IPS-18c (cell line): ENCODE measurements around the gene CDON.

Experiments used
- H3K4me3 ChIP-seq: 2 replicates; pipeline ENCODE4 v1.7.0; 2013; ENCODE audit warnings: low read depth, mild to moderate bottlenecking, low read length, moderate library complexity; ENCODE audit not compliant: insufficient read depth
- H3K9me3 ChIP-seq: one replicate; pipeline ENCODE4 v1.6.1; 2013; ENCODE audit warnings: mild to moderate bottlenecking, low read length, moderate library complexity; ENCODE audit not compliant: control insufficient read depth, insufficient read depth

CDON gene

DNA sequence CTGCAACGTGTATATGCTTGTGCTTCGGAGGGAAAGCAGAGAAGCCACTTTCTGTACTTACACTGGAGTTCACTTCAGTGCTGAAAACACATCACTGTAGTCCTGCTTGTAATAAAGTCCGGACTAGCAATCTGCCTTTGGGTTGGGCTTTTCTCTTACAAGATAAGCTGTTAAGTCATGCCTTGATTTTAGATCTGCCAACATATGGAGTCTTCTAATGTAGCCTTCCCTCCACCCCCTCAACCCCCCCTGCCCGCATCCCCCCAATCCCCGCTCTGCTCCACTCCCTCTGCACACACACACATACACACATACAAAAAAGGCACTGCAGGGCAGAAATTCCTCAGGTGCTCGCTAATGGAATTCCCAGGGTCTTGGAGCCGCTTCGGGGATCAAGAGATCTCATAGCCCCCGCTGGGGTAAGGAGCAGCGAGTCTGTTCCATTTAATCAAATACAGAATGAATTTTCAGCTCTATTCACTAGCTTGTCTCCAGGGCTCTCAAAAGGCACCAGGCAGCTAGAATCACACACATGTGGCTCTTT, 3.4 kb downstream of the CDON start:
- Histone ChIP-seq H3K9me3 (no peaks in the 10 kb centered on the region), H3K4me3 (no peak overlapping the region)

DNA sequence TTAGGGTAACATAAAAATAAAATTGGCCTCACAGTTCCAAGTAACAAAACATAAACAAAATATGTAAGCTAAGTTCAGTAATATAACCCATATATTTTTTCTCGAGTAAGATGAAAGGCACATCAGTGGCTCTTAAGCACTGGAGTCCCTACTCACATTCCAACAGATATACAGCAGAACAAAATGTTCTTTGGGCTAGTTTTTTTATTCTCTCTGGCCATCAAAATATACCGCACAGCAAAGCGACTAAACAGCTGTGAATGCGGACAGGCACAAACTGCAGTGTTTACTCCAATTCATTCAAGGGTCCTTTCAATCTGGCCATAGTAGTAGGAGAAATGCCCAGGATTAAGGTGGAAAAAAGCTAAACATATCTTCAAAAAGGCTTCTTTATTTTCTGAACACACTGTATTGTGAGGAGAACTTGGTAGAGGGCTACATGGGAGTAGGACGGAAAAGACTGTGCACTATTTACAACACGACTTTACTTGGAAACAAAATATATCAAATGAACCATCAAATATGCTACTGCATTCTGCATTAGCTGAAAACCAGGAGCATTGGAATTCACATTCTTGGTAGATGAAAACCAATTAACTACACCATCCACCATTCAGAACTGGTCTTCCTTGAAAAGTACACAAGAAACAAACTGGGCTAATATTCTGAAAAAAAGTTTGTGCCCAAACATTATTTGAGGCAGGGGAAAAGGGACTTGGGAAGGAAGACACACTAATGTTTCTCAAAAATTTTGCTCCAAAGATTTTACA, 4.4 kb downstream of the CDON start:
- no peak overlapping the region for H3K4me3 ChIP-seq
- no peaks in the 10 kb centered on the region for H3K9me3 ChIP-seq

DNA sequence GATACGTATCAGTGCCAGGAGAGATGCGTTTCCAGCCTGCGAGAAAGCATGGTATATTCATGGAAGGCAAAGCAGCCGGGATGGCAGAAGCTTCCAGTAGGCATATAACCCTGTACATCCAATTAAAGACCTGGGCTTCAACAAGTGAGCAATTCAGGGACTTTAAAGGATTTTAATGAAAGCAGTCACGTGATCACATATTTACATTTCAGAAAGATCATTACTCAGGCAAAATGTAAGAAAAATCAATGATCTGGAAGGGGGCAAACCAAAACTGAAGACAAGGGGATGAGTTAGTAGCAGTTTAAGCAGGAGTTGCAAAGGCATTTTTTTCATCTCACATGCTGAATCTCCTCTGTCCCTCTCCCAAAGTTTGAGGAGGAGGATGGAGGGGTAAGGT, 7.8 kb downstream of the CDON start:
- Histone ChIP-seq H3K9me3 (no peaks in the 10 kb centered on the region), H3K4me3 (no peak overlapping the region)

DNA sequence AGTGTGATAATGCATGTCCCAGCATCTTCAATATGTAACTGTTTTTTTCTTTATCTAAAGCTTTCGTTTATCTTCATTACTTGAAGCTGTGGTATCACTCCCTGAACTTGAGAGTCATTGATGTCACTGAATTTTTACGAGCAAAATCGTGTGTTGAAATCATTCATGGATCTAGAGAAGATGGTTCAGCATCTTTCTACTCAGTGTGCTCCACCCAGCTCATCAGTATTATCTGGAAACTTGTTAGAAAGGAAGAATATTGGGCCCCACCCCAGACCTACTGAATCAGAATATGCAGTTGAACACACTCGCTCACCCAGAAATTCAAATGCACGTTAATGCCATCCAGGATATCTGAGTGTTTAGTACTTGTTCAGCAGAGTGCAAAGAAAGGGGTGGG, 8.3 kb downstream of the CDON start:
- H3K9me3 ChIP-seq, result no peaks in the 10 kb centered on the region
- no peak overlapping the region for H3K4me3 ChIP-seq

DNA sequence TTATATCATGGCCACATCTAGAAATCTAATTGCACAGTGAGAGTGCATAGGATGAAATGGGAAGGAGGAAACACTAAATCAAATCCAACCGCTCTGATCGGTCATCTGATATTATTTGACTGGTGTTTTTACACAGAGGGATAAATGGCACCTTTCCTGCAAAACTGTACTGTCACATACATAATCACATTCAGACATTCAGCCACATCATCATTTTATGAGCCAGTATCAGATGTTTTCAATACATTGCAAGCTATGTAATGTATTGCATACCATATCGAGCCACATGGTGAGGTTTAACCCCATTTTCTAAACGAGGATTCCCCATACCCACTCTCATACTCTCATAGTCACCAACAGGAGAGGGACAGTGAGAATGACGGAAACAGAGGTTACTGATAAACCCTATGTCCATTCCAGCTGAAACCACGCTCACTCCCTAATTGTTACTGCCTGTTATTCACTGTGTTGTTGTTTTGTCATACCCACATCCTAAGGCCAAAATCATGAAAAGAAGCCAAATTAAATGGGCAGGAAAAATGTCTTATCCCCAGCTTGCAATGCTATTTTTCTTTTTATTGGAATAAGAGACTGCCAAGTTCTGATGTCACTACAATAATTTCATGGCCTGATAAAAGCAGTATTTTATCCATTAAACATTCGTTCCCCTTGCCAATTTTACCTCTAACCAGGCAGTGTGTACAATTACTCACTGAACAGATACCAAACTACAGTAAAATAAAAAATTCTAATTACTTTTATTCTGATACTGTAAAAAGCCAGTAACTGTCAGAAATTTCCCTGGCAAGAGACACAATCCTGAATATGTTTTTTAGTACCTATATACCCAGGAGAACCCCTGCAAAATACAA, 9.0 kb downstream of the CDON start:
- Histone ChIP-seq H3K4me3 (no peak overlapping the region), H3K9me3 (no peaks in the 10 kb centered on the region)

DNA sequence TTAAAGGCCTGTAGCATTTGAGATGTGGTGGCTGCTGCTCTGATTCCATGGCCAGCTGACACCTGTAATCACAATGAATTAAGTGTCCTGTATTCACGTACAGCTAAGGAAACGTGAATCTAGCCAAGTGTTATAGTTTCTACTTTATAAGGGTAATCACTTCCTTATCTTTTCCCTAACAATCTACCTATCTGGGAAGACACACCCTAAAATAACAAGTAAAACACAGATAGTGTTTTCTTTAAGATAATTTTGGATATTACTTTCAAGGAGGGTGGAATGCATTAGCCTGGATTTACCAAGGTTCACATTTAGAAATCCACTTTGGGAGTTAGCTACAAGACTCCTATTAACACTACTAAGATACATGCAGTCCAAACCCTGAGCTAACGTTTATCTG, 11.5 kb downstream of the CDON start:
- Histone ChIP-seq H3K9me3 (no peaks in the 10 kb centered on the region), H3K4me3 (no peak overlapping the region)

DNA sequence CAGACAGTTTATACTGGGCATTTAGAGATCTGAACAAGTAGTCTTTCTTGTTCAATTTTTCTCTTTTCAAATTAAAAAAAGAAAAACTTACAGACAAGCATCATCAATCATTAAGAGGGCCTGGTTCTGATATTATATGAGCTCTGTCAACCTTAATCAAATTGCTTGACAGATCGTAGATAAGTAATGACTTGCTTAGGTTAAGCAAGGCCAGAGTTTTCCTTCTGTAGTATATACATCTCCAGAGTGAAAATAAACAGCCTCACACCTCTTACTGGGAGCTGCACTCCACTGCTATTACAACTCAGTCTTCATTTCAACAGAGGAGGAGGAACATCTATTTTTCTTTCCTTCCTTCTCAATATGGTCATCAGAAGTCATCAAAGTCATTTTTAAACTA, 13.5 kb downstream of the CDON start:
- Histone ChIP-seq H3K9me3 (no peaks in the 10 kb centered on the region), H3K4me3 (no peak overlapping the region)

DNA sequence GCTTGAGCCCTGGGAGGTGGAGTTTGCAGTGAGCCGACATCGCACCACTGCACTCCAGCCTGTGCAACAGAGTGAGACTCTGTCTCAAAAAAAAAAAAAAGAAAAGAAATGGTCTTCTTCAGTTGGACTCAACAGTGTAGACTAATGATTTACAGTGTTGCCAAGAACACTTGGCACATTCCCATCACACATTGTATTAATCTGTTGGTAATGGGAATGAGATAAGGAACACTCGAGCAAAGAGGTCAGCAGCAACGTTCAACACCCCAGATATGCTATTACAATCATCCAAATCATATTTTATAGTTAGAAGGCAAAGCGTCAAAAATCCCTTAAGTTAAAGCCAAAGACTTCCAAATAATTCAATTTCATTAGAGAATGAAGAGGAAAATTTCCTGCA, 14.5 kb downstream of the CDON start:
- no peak overlapping the region for H3K4me3 ChIP-seq
- no peaks in the 10 kb centered on the region for H3K9me3 ChIP-seq

DNA sequence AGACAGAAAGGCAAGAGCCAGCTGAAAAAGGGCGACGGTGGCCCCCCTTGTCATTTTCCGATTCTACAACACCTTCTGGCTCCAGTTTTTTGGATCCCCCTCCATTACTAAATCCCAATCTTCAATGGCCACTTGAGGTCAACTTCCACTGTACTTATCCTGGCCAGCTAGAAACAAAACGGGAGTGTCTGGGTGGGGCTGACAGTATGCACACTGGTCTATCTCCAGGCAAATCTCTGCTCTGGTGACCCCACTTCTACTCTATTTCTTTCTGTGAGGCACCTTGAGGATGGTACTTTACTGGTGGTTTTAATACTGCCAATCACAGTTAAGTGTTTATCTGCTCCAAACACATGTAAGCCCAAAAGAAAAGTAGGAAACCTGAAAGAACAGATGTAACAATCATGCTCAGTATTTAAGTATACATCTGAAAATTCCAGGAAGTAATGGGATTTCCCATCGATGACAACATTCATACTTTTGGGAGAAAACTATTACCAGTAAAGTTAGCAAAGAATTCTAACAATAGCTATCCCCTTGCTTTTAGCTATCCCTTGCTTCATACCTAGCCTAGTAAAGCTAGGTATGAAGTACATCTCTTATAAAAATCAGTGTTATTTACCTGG, 16.0 kb downstream of the CDON start:
- H3K9me3 ChIP-seq, result no peaks in the 10 kb centered on the region
- H3K4me3 ChIP-seq, result no peak overlapping the region

DNA sequence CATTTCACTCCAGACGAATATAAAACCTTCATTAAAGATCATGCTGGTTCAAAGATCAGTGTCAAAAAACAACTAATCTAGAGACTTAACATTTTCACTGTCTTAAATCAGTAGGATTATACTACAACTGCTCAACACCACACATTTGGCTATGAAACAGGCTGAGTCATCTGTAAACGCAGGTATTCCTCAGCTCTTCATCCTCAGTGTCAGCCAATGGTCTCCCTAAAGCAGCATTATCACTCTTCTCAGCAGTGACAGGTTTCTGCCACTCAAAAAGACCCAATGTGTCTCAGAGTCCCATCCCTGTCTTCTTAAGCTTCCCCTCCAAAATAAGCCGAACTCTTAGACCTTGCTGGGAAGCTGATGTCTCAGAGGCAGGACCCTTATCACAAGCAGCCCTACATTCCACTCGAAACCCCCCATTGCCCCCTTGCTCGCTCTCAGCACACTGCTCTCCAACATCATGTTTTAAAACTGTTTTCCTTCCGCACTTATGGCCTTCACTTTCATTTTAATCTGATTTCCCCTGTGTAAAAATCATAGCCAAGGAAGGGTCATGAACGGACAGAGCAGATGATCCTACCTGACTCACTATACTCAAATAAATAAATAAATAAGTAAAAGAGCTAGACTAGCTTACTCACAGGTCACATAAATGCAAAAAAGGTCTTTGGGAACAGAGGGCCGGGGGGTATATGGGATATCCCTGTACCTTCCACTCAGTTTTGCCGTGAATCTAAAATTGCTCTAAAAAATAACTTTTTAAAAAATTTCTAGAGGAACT, 23.0 kb downstream of the CDON start:
- H3K4me3 ChIP-seq, result no peak overlapping the region
- no peaks in the 10 kb centered on the region for H3K9me3 ChIP-seq

DNA sequence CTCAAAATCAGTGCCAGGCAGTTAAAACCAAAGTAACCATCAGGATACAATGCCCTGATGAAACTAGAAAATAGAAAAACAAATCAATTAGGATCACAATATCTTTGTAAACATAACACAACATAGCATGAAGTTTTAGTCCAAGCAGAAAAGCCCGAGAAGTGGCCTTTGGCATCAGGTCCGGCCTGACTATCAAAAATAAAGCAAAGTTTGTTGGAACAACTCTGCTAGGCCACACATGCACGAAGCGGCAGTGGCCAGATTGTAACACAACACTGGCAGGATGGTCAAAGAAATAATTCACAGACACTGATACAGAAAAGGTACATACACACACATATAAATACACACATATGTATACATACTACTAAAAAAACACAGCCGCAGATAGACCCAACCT, 26.9 kb downstream of the CDON start:
- H3K4me3 ChIP-seq, result no peak overlapping the region
- H3K9me3 ChIP-seq, result no peaks in the 10 kb centered on the region

DNA sequence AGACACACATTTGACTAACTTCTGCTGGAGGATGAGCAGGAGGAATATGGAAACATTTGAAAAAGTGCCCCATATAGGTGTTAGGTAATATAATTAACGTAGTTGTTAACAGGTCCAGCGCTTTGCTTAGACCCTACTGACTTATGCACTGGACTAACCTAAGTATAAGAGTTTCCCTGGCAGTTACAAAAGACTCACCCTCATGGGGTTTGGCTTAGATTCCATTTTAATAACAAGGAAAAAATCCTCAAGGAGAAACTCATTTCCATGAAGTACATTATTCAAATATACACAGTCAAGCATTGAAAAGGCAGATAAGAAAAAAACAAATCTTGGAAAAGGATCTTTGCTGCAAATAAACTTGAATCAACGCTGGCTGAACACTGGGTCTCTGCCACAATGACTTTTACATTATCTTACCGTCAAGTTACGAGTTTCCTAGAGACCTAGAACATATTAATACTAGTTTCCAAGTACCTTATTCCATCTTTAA, 27.7 kb downstream of the CDON start:
- no peak overlapping the region for H3K4me3 ChIP-seq
- H3K9me3 ChIP-seq, result no peaks in the 10 kb centered on the region

DNA sequence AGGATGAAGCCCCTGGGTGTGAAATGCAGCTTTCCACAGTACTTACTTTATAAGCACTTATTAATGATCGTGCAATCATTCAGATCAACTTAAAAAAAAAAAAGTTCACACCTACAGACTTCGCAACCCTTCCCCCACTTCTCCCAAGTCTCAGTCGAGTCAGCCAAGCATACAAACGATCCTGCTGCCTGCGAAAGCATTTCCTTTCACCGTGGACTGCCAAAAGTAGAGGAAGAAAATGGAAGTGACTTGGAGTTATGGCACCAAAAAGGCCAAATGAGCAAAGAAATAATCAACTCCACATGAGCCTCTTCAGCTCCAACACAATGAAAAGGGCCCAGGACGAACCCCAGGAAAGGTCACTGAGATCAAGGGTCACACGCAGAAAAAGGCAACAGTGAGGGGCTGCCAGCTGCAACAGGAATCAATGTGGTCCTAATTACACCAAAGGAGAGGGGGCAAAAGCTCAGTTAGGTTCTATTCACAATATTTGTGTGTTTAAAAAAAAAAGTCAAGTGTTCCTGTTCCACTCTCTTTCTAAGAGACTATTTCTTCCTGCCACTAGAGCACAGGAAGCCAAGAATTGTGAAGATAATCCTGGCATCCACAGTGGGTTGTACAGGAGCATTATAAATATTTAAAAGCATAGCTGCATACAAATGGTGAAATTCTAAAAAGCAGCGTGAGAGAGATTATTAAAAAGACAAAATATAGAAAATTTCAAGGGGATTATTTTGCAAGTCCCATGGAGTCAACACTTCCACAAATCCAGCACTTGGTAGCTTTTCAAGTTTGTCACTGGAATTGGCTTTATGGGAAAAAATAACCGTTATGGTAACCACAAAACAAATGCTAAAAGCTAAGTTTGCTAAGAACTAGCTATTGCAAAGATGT, 28.4 kb downstream of the CDON start:
- Histone ChIP-seq H3K9me3 (no peaks in the 10 kb centered on the region), H3K4me3 (no peak overlapping the region)

DNA sequence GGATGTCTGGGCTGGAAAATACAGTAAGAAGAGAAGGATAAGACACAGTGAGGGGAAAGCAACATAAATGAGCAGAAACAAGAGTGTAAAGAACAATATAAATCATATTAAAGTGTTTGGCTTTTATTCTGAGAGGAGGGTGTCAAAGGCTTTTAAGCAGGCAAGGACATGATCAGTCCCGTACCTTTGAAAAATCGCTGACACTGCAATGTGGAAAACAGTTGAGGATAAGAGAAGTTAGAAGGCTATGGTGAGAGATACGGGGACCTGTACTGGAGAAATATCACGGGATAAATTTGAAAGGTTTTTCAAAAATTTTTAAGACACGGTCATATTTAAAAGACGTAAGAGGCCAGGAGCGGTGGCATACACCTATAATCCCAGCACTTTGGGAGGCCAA, 30.3 kb downstream of the CDON start:
- Histone ChIP-seq H3K4me3 (no peak overlapping the region), H3K9me3 (no peaks in the 10 kb centered on the region)

DNA sequence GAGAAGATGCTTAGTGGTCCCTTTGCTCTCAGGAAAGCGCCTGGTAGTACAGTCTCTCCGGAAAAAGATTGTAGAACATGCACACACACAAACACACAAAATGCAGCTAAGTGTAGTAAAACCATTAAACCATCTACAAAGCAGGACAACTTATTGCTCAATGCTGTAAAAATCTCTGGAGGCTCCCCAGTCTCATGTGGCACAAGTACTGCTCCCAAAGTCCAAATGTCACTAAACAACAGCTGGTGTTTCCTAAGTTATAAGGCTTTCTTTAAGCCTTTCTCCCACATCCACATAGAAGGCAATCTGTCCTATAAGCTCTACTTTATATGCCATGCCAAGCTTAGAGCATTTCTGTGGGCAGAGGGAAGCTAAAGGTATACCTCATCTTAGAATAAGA, 32.9 kb downstream of the CDON start:
- Histone ChIP-seq H3K9me3 (no peaks in the 10 kb centered on the region), H3K4me3 (no peak overlapping the region)

DNA sequence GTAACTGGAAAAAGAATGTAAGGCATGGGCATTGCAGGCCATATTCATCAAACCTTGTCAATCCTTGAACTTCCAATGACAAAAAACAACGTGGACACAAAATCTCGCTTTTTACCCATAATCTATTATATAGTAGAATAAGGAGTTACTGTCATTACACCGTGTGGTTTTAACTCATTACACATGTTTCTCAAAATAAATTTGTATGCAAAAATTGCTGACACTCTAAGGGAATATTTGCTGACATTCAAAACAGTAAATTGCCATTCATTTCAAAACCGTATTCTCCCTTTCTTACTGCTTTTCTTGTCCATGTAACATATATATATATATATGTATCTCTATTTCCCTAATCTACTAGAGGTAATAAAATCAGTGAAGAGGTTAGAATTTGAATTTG, 33.4 kb downstream of the CDON start:
- Histone ChIP-seq H3K4me3 (no peak overlapping the region), H3K9me3 (no peaks in the 10 kb centered on the region)
